ENCODE results near the gene MAP1S. TPM values are rescaled to one million over a fixed set of nuclear protein-coding genes. Genes with fewer than 3 reads are reported as not detected.

MAP1S gene
- total RNA-seq, 1 experiment from 2014 or later: 51.4 TPM

DNA sequence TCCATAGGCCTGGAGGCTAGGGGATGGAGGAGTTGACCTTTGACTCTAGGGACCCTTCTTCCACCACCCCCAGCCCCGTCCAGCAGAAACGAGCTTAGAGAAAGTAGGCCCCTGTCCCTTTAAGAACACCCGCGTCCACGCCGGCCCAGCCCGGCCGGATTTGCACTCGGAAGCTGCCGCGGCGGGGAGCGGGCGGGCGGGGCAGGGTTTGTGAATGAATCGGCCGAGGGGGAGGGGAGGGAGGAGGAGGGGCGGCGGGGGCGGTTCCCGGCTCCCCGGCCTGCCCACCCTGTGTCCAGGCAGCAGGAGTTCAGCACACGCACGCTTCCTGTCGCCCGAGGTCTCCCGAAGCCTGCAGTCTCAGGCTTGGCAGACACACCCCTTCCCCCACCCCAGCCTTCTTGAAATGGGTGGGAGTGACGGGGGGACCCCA lies 32.7 kb upstream of the MAP1S start:
- Histone ChIP-seq H3K4me1 (no peaks in the 10 kb centered on the region), H3K4me3 (ENCODE audit: low read depth, low read length) (no peak overlapping the region; the same call in 1 of the 2 replicates), H3K36me3 (ENCODE audit: control insufficient read depth, insufficient read depth, low read length) (no peaks in the 10 kb centered on the region), H3K9me3 (no peaks in the 10 kb centered on the region), H3K27me3 (replicated peaks; ENCODE audit: control insufficient read depth, insufficient read depth, low read length) (no peaks in the 10 kb centered on the region; the same call in 1 of the 2 replicates)
- H3K27me3 Mint-ChIP-seq (ENCODE audit: insufficient read depth, unreplicated experiment): peaks cover 20% of the 10 kb centered on the region
- no TSS peak for BruUV-seq (replicated peaks)
- H3K36me3 Mint-ChIP-seq (ENCODE audit: insufficient read depth, unreplicated experiment): no peaks in the 10 kb centered on the region
- H3K4me1 Mint-ChIP-seq (ENCODE audit: low read depth, unreplicated experiment): peaks cover 13% of the 10 kb centered on the region
- ChIA-PET POLR2A (no interaction called here), CTCF (no interaction called here)
- H3K9me3 Mint-ChIP-seq (ENCODE audit: unreplicated experiment): no peaks in the 10 kb centered on the region
- no peak overlapping the region for H3K27ac Mint-ChIP-seq (ENCODE audit: unreplicated experiment)
- no peak for DNase-seq
- TF ChIP-seq, protein P1, sequence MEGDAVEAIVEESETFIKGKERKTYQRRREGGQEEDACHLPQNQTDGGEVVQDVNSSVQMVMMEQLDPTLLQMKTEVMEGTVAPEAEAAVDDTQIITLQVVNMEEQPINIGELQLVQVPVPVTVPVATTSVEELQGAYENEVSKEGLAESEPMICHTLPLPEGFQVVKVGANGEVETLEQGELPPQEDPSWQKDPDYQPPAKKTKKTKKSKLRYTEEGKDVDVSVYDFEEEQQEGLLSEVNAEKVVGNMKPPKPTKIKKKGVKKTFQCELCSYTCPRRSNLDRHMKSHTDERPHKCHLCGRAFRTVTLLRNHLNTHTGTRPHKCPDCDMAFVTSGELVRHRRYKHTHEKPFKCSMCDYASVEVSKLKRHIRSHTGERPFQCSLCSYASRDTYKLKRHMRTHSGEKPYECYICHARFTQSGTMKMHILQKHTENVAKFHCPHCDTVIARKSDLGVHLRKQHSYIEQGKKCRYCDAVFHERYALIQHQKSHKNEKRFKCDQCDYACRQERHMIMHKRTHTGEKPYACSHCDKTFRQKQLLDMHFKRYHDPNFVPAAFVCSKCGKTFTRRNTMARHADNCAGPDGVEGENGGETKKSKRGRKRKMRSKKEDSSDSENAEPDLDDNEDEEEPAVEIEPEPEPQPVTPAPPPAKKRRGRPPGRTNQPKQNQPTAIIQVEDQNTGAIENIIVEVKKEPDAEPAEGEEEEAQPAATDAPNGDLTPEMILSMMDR (IDR thresholded peaks at IDR 0.05; ENCODE audit: insufficient read depth in 1 of 2, low read depth in 1 of 2, low read length in 1 of 2, severe bottlenecking in 1 of 2, unreplicated experiment in 1 of 2): no peak
- no peak overlapping the region for H3K4me3 Mint-ChIP-seq (ENCODE audit: unreplicated experiment)
- intact Hi-C loops (cut with micrococcal nuclease; ENCODE audit: unreplicated experiment): no loop called here

DNA sequence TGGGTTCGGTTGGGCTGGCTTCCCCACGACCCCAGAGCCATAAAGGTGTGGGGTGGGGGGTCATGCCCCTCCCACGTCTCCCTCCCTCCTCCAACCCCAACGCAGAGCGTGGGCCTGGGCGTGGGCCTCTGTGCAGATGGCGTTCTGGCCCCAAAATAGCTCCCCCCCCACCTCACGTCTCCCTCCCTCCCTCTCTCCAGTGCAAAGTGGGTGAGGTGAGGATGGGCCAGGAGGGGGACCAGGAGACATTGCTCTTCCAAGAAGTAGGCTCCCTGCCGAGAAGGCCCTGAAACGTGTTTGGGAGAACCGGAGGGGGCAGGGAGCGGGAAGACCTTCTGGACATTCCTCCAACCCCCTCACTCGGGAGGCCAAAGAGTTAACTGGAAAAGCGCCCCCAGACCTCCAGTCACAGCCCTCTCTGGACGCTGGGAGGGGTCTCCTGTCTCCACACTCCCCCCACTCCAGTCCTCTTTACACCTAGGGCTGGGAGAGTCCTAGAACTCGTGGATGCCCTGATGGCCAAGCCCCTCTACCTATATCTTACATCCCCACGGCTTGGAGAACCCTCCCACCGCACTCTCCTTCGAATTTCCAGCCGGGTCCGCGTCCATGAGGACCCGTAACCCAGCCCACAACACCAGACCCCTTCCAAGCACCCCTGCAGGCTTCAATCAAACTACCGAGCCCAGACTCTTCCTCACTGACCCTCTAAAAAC lies 32.0 kb upstream of the MAP1S start:
- no peak overlapping the region for H3K4me3 ChIP-seq (ENCODE audit: low read depth, low read length)
- POLR2A ChIA-PET: no interaction called here

More for the DNA sequence above, 32.0 kb upstream of the MAP1S start:
- Mint-ChIP-seq H3K27ac (ENCODE audit: unreplicated experiment) (no peak overlapping the region), H3K9me3 (ENCODE audit: unreplicated experiment) (no peaks in the 10 kb centered on the region), H3K4me3 (ENCODE audit: unreplicated experiment) (peak overlapping the region; percentile 35), H3K36me3 (ENCODE audit: insufficient read depth, unreplicated experiment) (no peaks in the 10 kb centered on the region), H3K4me1 (ENCODE audit: low read depth, unreplicated experiment) (peaks cover 13% of the 10 kb centered on the region), H3K27me3 (ENCODE audit: insufficient read depth, unreplicated experiment) (peaks cover 20% of the 10 kb centered on the region)
- no TSS peak for BruUV-seq (replicated peaks)
- CTCF ChIA-PET: interaction anchor here (0.6 to 0.7 kb wide), 2 partner anchors 9 to 740 kb away, joined by 3 read pairs; no protein-coding TSS in a partner anchor
- Histone ChIP-seq H3K9me3 (no peaks in the 10 kb centered on the region), H3K36me3 (ENCODE audit: control insufficient read depth, insufficient read depth, low read length) (no peaks in the 10 kb centered on the region), H3K4me1 (no peaks in the 10 kb centered on the region), H3K27me3 (replicated peaks; ENCODE audit: control insufficient read depth, insufficient read depth, low read length) (no peaks in the 10 kb centered on the region; the same call in 1 of the 2 replicates)
- TF ChIP-seq, protein P1 (IDR thresholded peaks at IDR 0.05; ENCODE audit: insufficient read depth in 1 of 2, low read depth in 1 of 2, low read length in 1 of 2, severe bottlenecking in 1 of 2, unreplicated experiment in 1 of 2): no peak
- no peak for DNase-seq
- intact Hi-C loops (cut with micrococcal nuclease; ENCODE audit: unreplicated experiment): no loop called here

Measured in Caco-2 (cell line).